Mammary epithelial cell (primary cell): Measurements from ENCODE around the gene C1orf232.

Experiments
- CTCF ChIP-seq, 2 donors: IDR thresholded peaks in 1 of 2; conservative IDR thresholded peaks in 1 of 2; 2 replicates each; pipeline ENCODE4 v1.5.1; 2011 to 2012; ENCODE audit warnings: inconsistent platforms in 2 of 2, low read length in 2 of 2, mild to moderate bottlenecking in 2 of 2, control low read depth in 1 of 2, low read depth in 1 of 2; ENCODE audit not compliant: insufficient read depth in 1 of 2; ENCODE audit errors: extremely low read depth in 1 of 2
- EZH2 ChIP-seq: IDR thresholded peaks from 2 replicates; pipeline ENCODE4 v1.6.1; 2012; ENCODE audit warnings: low read length, inconsistent platforms, borderline replicate concordance

- no peak for TF ChIP-seq EZH2
- no peak for TF ChIP-seq CTCF (conservative IDR thresholded peaks at IDR 0.05 in 1 of 2, IDR thresholded peaks at IDR 0.05 in 1 of 2; ENCODE audit: extremely low read depth in 1 of 2, insufficient read depth in 1 of 2, low read depth in 1 of 2, low read length in 2 of 2)
Measured at GRCh38 chr1:26195805-26196204, 27.0 kb upstream of the C1orf232 start.
